BE2C (cell line): Measurements from ENCODE around the gene ITGB2.

ENCODE experiments used
- DNase-seq: peaks from one replicate; pipeline ENCODE4 v3.0.0-alpha.2; 2020
- H3K27me3 ChIP-seq: fragments of 250-450 bp; sonication (Bioruptor Pico); 2 replicates; pipeline ENCODE4 v1.5.1; 2020; ENCODE audit warnings: mild to moderate bottlenecking
- H3K36me3 ChIP-seq: fragments of 250-450 bp; sonication (Bioruptor Pico); 2 replicates; pipeline ENCODE4 v1.5.1; 2020; ENCODE audit warnings: mild to moderate bottlenecking
- H3K4me1 ChIP-seq: fragments of 250-450 bp; sonication (Bioruptor Pico); 2 replicates; pipeline ENCODE4 v1.5.1; 2020
- H3K4me3 ChIP-seq: 2 replicates; pipeline ENCODE4 v1.5.1; 2011; ENCODE audit warnings: low read depth, low read length
- H3K9me3 ChIP-seq: fragments of 250-450 bp; sonication (Bioruptor Pico); 2 replicates; pipeline ENCODE4 v1.5.1; 2020
- CTCF ChIP-seq: IDR thresholded peaks from 2 replicates; pipeline ENCODE4 v1.5.1; 2012; ENCODE audit warnings: mild to moderate bottlenecking, low read depth, low read length

The ITGB2 gene

DNA sequence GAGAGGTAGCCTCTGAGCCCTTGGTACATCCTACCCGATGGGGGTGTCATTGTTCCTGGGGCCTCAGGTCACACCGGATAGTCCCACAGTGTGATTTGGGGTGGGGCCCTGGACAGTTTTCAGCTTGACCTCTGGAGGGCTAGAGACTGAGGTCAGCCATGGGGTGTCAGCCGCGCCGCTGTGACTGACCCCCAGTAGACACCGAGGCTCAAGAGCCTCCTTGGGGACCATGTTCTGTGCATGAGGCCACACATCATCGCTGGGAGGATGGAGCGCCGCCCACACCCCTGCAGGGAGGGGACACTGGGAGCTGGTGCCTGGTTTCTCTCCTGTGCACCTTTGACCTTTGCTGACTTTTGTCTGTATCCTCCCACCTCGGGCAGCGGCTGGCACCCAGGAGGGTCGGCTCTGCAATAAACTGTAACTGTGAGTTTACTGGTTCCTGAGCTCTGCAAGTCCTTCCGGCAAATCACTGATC lies 22.6 kb downstream of the ITGB2 start:
- H3K27me3 ChIP-seq: 0 out of 2 replicates have a peak, but pooled peaks cover 2% of the 10 kb centered on the region
- no peak for TF ChIP-seq CTCF
- no peak overlapping the region for H3K4me3 ChIP-seq
- no peaks in the 10 kb centered on the region for H3K4me1 ChIP-seq
- H3K36me3 ChIP-seq: no peaks in the 10 kb centered on the region
- H3K9me3 ChIP-seq: no peaks in the 10 kb centered on the region
- DNase-seq: no peak

- Histone ChIP-seq H3K27me3 (0 out of 2 replicates have a peak, but pooled peaks cover 3% of the 10 kb centered on the region), H3K4me3 (no peak overlapping the region), H3K9me3 (no peaks in the 10 kb centered on the region), H3K4me1 (no peaks in the 10 kb centered on the region), H3K36me3 (no peaks in the 10 kb centered on the region)
- no peak for TF ChIP-seq CTCF
- peak; percentile 45 for DNase-seq
These were observed 23.2 kb downstream of the ITGB2 start for GRCh38 chr21:44897326-44898010.

- no peak overlapping the region for H3K4me3 ChIP-seq
- no peaks in the 10 kb centered on the region for H3K9me3 ChIP-seq
- H3K36me3 ChIP-seq: no peaks in the 10 kb centered on the region
- no peaks in the 10 kb centered on the region for H3K4me1 ChIP-seq
- 0 out of 2 replicates have a peak, but pooled peaks cover 3% of the 10 kb centered on the region for H3K27me3 ChIP-seq
- no peak for TF ChIP-seq CTCF
- DNase-seq: peak; percentile 7
These were observed 24.0 kb downstream of the ITGB2 start for GRCh38 chr21:44896561-44897286.

GRCh38 chr21:44895859-44896258 lies 24.8 kb downstream of the ITGB2 start:
- Histone ChIP-seq H3K36me3 (no peaks in the 10 kb centered on the region), H3K27me3 (0 out of 2 replicates have a peak, but pooled peaks cover 3% of the 10 kb centered on the region)

GRCh38 chr21:44894687-44895302 lies 25.9 kb downstream of the ITGB2 start:
- no peaks in the 10 kb centered on the region for H3K36me3 ChIP-seq
- TF ChIP-seq CTCF: no peak
- H3K4me1 ChIP-seq: no peaks in the 10 kb centered on the region
- no peak overlapping the region for H3K4me3 ChIP-seq
- H3K27me3 ChIP-seq: 0 out of 2 replicates have a peak, but pooled peaks cover 3% of the 10 kb centered on the region
- DNase-seq: no peak
- no peaks in the 10 kb centered on the region for H3K9me3 ChIP-seq

More at GRCh38 chr21:44895859-44896258, 24.8 kb downstream of the ITGB2 start:
- no peak for DNase-seq
- Histone ChIP-seq H3K4me3 (no peak overlapping the region), H3K9me3 (no peaks in the 10 kb centered on the region), H3K4me1 (no peaks in the 10 kb centered on the region)
- no peak for TF ChIP-seq CTCF
